Neural progenitor cell (in vitro differentiated cells): Measurements from ENCODE around the gene IGF2.

Experiments used
- EZH2 ChIP-seq: fragments of 200-600 bp; sonication (generic); IDR thresholded peaks from 2 replicates; pipeline ENCODE4 v1.6.1; 2017; ENCODE audit warnings: antibody characterized with exemption, mild to moderate bottlenecking, moderate library complexity
- EZH2phosphoT487 ChIP-seq: fragments of 200-600 bp; sonication (generic); IDR thresholded peaks from 2 replicates; pipeline ENCODE4 v1.6.1; 2017; ENCODE audit warnings: antibody characterized with exemption
- TF ChIP-seq, protein P1 (sequence below): fragments of 200-600 bp; sonication (generic); IDR thresholded peaks from 2 replicates; pipeline ENCODE4 v1.5.1; 2017; ENCODE audit warnings: antibody characterized with exemption, mild to moderate bottlenecking

GRCh38 chr11:2143477-2143798 lies 4.2 kb upstream of the IGF2 start:
- TF ChIP-seq EZH2 (no peak), EZH2phosphoT487 (no peak)
- TF ChIP-seq, protein P1, sequence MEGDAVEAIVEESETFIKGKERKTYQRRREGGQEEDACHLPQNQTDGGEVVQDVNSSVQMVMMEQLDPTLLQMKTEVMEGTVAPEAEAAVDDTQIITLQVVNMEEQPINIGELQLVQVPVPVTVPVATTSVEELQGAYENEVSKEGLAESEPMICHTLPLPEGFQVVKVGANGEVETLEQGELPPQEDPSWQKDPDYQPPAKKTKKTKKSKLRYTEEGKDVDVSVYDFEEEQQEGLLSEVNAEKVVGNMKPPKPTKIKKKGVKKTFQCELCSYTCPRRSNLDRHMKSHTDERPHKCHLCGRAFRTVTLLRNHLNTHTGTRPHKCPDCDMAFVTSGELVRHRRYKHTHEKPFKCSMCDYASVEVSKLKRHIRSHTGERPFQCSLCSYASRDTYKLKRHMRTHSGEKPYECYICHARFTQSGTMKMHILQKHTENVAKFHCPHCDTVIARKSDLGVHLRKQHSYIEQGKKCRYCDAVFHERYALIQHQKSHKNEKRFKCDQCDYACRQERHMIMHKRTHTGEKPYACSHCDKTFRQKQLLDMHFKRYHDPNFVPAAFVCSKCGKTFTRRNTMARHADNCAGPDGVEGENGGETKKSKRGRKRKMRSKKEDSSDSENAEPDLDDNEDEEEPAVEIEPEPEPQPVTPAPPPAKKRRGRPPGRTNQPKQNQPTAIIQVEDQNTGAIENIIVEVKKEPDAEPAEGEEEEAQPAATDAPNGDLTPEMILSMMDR: no peak
